OCI-LY7 (cell line): ENCODE measurements around the gene HELZ. TPM values are rescaled to one million over a fixed set of nuclear protein-coding genes. Genes with fewer than 3 reads are reported as not detected.
"Not testable (repeated sequence)": the region's sequence is repeated elsewhere in the genome, so short reads cannot be mapped to it uniquely, and the experiment has no call there.

ENCODE experiments used
- BruUV-seq: library from RNA; stranded (reverse); fragments of 400-500 nt; replicated peaks from 2 replicates; lab custom pipeline; 2021; lab: Mats Ljungman, UMichigan
- CTCF ChIA-PET: fragments of 300-600 bp; sonication (Branson Sonifier 250); formaldehyde crosslinking; loops from one replicate; lab custom pipeline; 2022; ENCODE audit warnings: antibody characterized with exemption; ENCODE audit not compliant: unreplicated experiment; lab: Charles Lee
- POLR2A ChIA-PET: fragments of 300-600 bp; sonication (Branson Sonifier 250); formaldehyde crosslinking; loops from one replicate; lab custom pipeline; 2022; ENCODE audit warnings: antibody characterized with exemption; lab: Charles Lee
- DNase-seq: peaks from one replicate; pipeline ENCODE4 v3.0.0-alpha.2; 2015; ENCODE audit warnings: low spot score
- H2AFZ ChIP-seq: fragments of 200-600 bp; sonication (generic), shearing (Covaris generic); 2 replicates; pipeline ENCODE4 v1.6.1; 2014; ENCODE audit warnings: mild to moderate bottlenecking, antibody characterized with exemption, low read length, moderate library complexity
- H3K27ac ChIP-seq: fragments of 200-600 bp; sonication (generic); 2 replicates; pipeline ENCODE4 v1.5.1; 2014; ENCODE audit warnings: mixed run types, low read depth, mild to moderate bottlenecking, moderate library complexity, low read length, inconsistent platforms; ENCODE audit not compliant: poor library complexity, severe bottlenecking
- H3K36me3 ChIP-seq: fragments of 200-600 bp; sonication (generic); 2 replicates; pipeline ENCODE4 v1.6.1; 2014; ENCODE audit warnings: mild to moderate bottlenecking, antibody characterized with exemption, low read length, moderate library complexity, mixed read lengths; ENCODE audit not compliant: insufficient read depth
- H3K4me1 ChIP-seq: fragments of 200-600 bp; sonication (generic); 2 replicates; pipeline ENCODE4 v1.5.1; 2014; ENCODE audit warnings: mild to moderate bottlenecking, low read length; ENCODE audit not compliant: insufficient read depth, poor library complexity, severe bottlenecking
- H3K4me2 ChIP-seq: fragments of 200-600 bp; sonication (generic); 2 replicates; pipeline ENCODE4 v1.6.1; 2014; ENCODE audit warnings: mild to moderate bottlenecking, low read length
- H3K4me3 ChIP-seq: fragments of 200-600 bp; sonication (generic); 2 replicates; pipeline ENCODE4 v1.5.1; 2014; ENCODE audit warnings: mild to moderate bottlenecking, low read depth, low read length; ENCODE audit not compliant: poor library complexity, severe bottlenecking
- H3K79me2 ChIP-seq: fragments of 200-600 bp; sonication (generic); 2 replicates; pipeline ENCODE4 v1.6.1; 2016; ENCODE audit warnings: low read depth, mild to moderate bottlenecking, low read length, moderate library complexity, mixed read lengths; ENCODE audit not compliant: insufficient read depth
- H3K9me2 ChIP-seq: fragments of 200-600 bp; sonication (generic); 2 replicates; pipeline ENCODE4 v1.6.1; 2016; ENCODE audit warnings: mild to moderate bottlenecking, low read length, mixed read lengths; ENCODE audit not compliant: insufficient read depth
- H3K9me3 ChIP-seq: fragments of 200-600 bp; sonication (generic); 2 replicates; pipeline ENCODE4 v1.6.1; 2014; ENCODE audit warnings: mild to moderate bottlenecking, mixed run types, low read length, mixed read lengths
- H4K20me1 ChIP-seq: fragments of 200-600 bp; sonication (generic); 2 replicates; pipeline ENCODE4 v1.6.1; 2014; ENCODE audit warnings: mild to moderate bottlenecking, antibody characterized with exemption, low read length, moderate library complexity, mixed read lengths; ENCODE audit not compliant: insufficient read depth
- EZH2phosphoT487 ChIP-seq: fragments of 200-600 bp; sonication (generic); IDR thresholded peaks from 2 replicates; pipeline ENCODE4 v1.6.1; 2018; ENCODE audit warnings: low read depth, borderline replicate concordance, mild to moderate bottlenecking, mixed run types, antibody characterized with exemption, low read length, moderate library complexity, mixed read lengths
- intact Hi-C: fragments of 100-400 bp; cut with micrococcal nuclease; formaldehyde crosslinking; loops from one replicate; pipeline ENCODE4 v1.10.0; 2022; ENCODE audit not compliant: unreplicated experiment
- total RNA-seq, 2 experiments: library from RNA; depleted of rRNA in 1 of 2; stranded (reverse); fragments of >200 nt in 1 of 2; shearing (Covaris generic) in 1 of 2; gene quantifications; 2 replicates each; pipeline ENCODE4 v1.2.3, GENCODE V29; 2014 to 2022
- TF ChIP-seq, protein P1 (sequence below): fragments of 200-600 bp; sonication (generic); conservative IDR thresholded peaks from 2 replicates; pipeline ENCODE4 v1.5.1; 2014; ENCODE audit warnings: mild to moderate bottlenecking, antibody characterized with exemption, low read length, moderate library complexity, mixed read lengths

HELZ gene
- total RNA-seq, 2 experiments from 2014 or later, result 33.9 to 58.9 TPM

DNA sequence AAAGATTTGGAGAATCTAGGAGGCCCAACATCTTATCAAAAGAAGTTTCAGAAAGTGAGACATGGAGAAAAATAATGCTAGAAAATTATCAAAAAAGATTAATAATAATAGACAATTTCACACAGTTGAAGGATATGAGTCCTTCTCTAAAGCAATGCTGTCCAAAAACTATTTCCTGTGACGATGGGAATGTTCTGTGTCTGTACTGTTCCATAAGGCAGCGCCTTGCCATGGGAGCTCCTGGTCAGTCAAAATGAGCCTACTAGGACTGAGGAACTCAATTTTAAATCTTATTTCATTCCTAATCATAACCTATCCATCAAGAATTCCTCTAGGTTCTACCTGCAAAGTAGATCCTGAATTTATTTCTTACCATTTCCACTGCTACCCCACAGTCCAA, 151.6 kb downstream of the HELZ start:
- intact Hi-C loops, result no loop called here
- no peaks in the 10 kb centered on the region for H3K79me2 ChIP-seq

GRCh38 chr17:67092710-67093109, 152.3 kb downstream of the HELZ start:
- BruUV-seq, CTCF ChIA-PET, H3K9me3 ChIP-seq, DNase-seq, H3K36me3 ChIP-seq, H2AFZ ChIP-seq, H4K20me1 ChIP-seq, H3K27ac ChIP-seq, H3K79me2 ChIP-seq, intact Hi-C loops, H3K4me2 ChIP-seq, H3K4me1 ChIP-seq, H3K9me2 ChIP-seq, H3K4me3 ChIP-seq: not testable (repeated sequence)
- POLR2A ChIA-PET, result interaction anchor here (0.6 to 2.1 kb wide), 3 partner anchors 11 to 1113 kb away, joined by 3 to 8 read pairs (median 3); no protein-coding TSS in a partner anchor

More for the DNA sequence above, 151.6 kb downstream of the HELZ start:
- Histone ChIP-seq H3K4me1 (no peaks in the 10 kb centered on the region), H3K9me3 (no peaks in the 10 kb centered on the region), H3K36me3 (peaks cover 3% of the 10 kb centered on the region; the same call in 1 of the 2 replicates), H2AFZ (no peak overlapping the region), H3K27ac (no peak overlapping the region), H3K9me2 (no peaks in the 10 kb centered on the region), H3K4me3 (no peak overlapping the region), H4K20me1 (no peaks in the 10 kb centered on the region), H3K4me2 (no peak overlapping the region)
- DNase-seq, result no peak
- no peak for TF ChIP-seq EZH2phosphoT487
- TF ChIP-seq, protein P1, sequence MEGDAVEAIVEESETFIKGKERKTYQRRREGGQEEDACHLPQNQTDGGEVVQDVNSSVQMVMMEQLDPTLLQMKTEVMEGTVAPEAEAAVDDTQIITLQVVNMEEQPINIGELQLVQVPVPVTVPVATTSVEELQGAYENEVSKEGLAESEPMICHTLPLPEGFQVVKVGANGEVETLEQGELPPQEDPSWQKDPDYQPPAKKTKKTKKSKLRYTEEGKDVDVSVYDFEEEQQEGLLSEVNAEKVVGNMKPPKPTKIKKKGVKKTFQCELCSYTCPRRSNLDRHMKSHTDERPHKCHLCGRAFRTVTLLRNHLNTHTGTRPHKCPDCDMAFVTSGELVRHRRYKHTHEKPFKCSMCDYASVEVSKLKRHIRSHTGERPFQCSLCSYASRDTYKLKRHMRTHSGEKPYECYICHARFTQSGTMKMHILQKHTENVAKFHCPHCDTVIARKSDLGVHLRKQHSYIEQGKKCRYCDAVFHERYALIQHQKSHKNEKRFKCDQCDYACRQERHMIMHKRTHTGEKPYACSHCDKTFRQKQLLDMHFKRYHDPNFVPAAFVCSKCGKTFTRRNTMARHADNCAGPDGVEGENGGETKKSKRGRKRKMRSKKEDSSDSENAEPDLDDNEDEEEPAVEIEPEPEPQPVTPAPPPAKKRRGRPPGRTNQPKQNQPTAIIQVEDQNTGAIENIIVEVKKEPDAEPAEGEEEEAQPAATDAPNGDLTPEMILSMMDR, result no peak
- ChIA-PET POLR2A (no interaction called here), CTCF (interaction anchor here (0.6 kb wide), 1 partner anchor 58 kb away, joined by 3 read pairs; no protein-coding TSS in a partner anchor)
- no TSS peak for BruUV-seq

GRCh38 chr17:67092291-67092690, 152.7 kb downstream of the HELZ start:
- DNase-seq, result no peak
- H4K20me1 ChIP-seq, result no peaks in the 10 kb centered on the region
- no peaks in the 10 kb centered on the region for H3K4me1 ChIP-seq
- H3K36me3 ChIP-seq, result peaks cover 3% of the 10 kb centered on the region; the same call in 1 of the 2 replicates
- no peak overlapping the region for H3K4me3 ChIP-seq
- ChIA-PET CTCF (no interaction called here), POLR2A (interaction anchor here (0.6 to 2.1 kb wide), 4 partner anchors 11 to 1112 kb away, joined by 3 to 9 read pairs (median 6); no protein-coding TSS in a partner anchor)
- H3K79me2 ChIP-seq, result no peaks in the 10 kb centered on the region
- H2AFZ ChIP-seq, result no peak overlapping the region
- H3K9me3 ChIP-seq, result no peaks in the 10 kb centered on the region
- intact Hi-C loops, result no loop called here
- no peaks in the 10 kb centered on the region for H3K9me2 ChIP-seq
- TF ChIP-seq, protein P1, result no peak
- TF ChIP-seq EZH2phosphoT487, result no peak
- BruUV-seq, result no TSS peak
- H3K4me2 ChIP-seq, result no peak overlapping the region
- no peak overlapping the region for H3K27ac ChIP-seq
